SK-N-MC (cell line): Measurements from ENCODE around the gene RNASE8.

Experiments used
- EZH2 ChIP-seq: fragments of 200-600 bp; sonication (generic); IDR thresholded peaks from one replicate; pipeline ENCODE4 v1.6.1; 2017; ENCODE audit warnings: antibody characterized with exemption
- POLR2AphosphoS5 ChIP-seq: IDR thresholded peaks from 2 replicates; pipeline ENCODE4 v1.6.1; 2012; ENCODE audit warnings: mild to moderate bottlenecking, low read depth, low read length, borderline replicate concordance

- TF ChIP-seq EZH2, result no peak
- TF ChIP-seq POLR2AphosphoS5, result no peak
Measured at GRCh38 chr14:21086908-21087293, 29.3 kb downstream of the RNASE8 start.
